SK-N-SH treated with all-trans-retinoic acid at 6 μM for 48 hours (cell line): ENCODE data around the gene GDF9.

Source experiments
- ATAC-seq: fragments of 200-7000 bp; cut with Tn5 transposase; 3 replicates; pipeline ENCODE4 v1.9.1; 2020; ENCODE audit warnings: mild to moderate bottlenecking, moderate library complexity
- ARNTL ChIP-seq: fragments of 450-650 bp; formaldehyde crosslinking; IDR thresholded peaks from 2 replicates; pipeline ENCODE4 v1.5.0; 2020; ENCODE audit warnings: low read depth, mild to moderate bottlenecking, moderate library complexity, borderline replicate concordance
- BACH2 ChIP-seq: fragments of 250-450 bp; sonication (Bioruptor Pico); IDR thresholded peaks from 2 replicates; pipeline ENCODE4 v1.9.0; 2021; ENCODE audit warnings: mild to moderate bottlenecking, borderline replicate concordance
- CREB5 ChIP-seq: fragments of 250-450 bp; sonication (Bioruptor Pico); IDR thresholded peaks from 2 replicates; pipeline ENCODE4 v1.5.1; 2020; ENCODE audit warnings: low read depth, mild to moderate bottlenecking, moderate library complexity
- CSDC2 ChIP-seq: fragments of 250-450 bp; sonication (Bioruptor Pico); IDR thresholded peaks from 2 replicates; pipeline ENCODE4 v1.5.0; 2020; ENCODE audit warnings: mild to moderate bottlenecking, moderate library complexity
- ESRRG ChIP-seq: fragments of 250-450 bp; sonication (Bioruptor Pico); IDR thresholded peaks from 2 replicates; pipeline ENCODE4 v1.6.1; 2021; ENCODE audit warnings: mild to moderate bottlenecking
- GLIS3 ChIP-seq: fragments of 250-450 bp; sonication (Bioruptor Pico); IDR thresholded peaks from 2 replicates; pipeline ENCODE4 v1.5.0; 2020; ENCODE audit warnings: mild to moderate bottlenecking, moderate library complexity
- ISL1 ChIP-seq: fragments of 250-450 bp; sonication (Bioruptor Pico); IDR thresholded peaks from 2 replicates; pipeline ENCODE4 v2.1.2; 2022; ENCODE audit warnings: mild to moderate bottlenecking, moderate library complexity
- OSR1 ChIP-seq: fragments of 250-450 bp; sonication (Bioruptor Pico); IDR thresholded peaks from 2 replicates; pipeline ENCODE4 v1.8.0; 2022; ENCODE audit warnings: moderate library complexity, mild to moderate bottlenecking, inconsistent platforms
- PPARA ChIP-seq: fragments of 250-450 bp; sonication (Bioruptor Pico); IDR thresholded peaks from 2 replicates; pipeline ENCODE4 v1.5.0; 2020; ENCODE audit warnings: mild to moderate bottlenecking, borderline replicate concordance
- RARB ChIP-seq: fragments of 250-450 bp; sonication (Bioruptor Pico); IDR thresholded peaks from 2 replicates; pipeline ENCODE4 v1.8.0; 2021; ENCODE audit warnings: mild to moderate bottlenecking, moderate library complexity
- SNAI2 ChIP-seq: fragments of 250-450 bp; sonication (Bioruptor Pico); IDR thresholded peaks from 2 replicates; pipeline ENCODE4 v1.5.0; 2020; ENCODE audit warnings: mild to moderate bottlenecking, moderate library complexity
- TCF4 ChIP-seq: fragments of 250-450 bp; sonication (Bioruptor Pico); IDR thresholded peaks from 2 replicates; pipeline ENCODE4 v1.8.0; 2021; ENCODE audit warnings: mild to moderate bottlenecking, moderate library complexity, borderline replicate concordance
- TOX ChIP-seq: fragments of 250-450 bp; sonication (Bioruptor Pico); IDR thresholded peaks from 2 replicates; pipeline ENCODE4 v1.8.0; 2021; ENCODE audit warnings: mild to moderate bottlenecking, moderate library complexity, borderline replicate concordance
- TSHZ2 ChIP-seq: fragments of 250-450 bp; sonication (Bioruptor Pico); IDR thresholded peaks from 2 replicates; pipeline ENCODE4 v1.5.0; 2020; ENCODE audit warnings: mild to moderate bottlenecking, moderate library complexity
- ZC3H10 ChIP-seq: fragments of 250-450 bp; sonication (Bioruptor Pico); IDR thresholded peaks from 2 replicates; pipeline ENCODE4 v1.5.1; 2021; ENCODE audit warnings: mild to moderate bottlenecking, moderate library complexity
- ZFP3 ChIP-seq: fragments of 250-450 bp; sonication (Bioruptor Pico); IDR thresholded peaks from 2 replicates; pipeline ENCODE4 v1.5.0; 2020; ENCODE audit warnings: mild to moderate bottlenecking, moderate library complexity
- ZNF565 ChIP-seq: fragments of 450-650 bp; formaldehyde crosslinking; conservative IDR thresholded peaks from 2 replicates; pipeline ENCODE4 v1.5.0; 2020; ENCODE audit warnings: low read depth, mild to moderate bottlenecking, moderate library complexity
- ZNF8 ChIP-seq: fragments of 450-650 bp; formaldehyde crosslinking; IDR thresholded peaks from 2 replicates; pipeline ENCODE4 v1.5.0; 2020; ENCODE audit warnings: mild to moderate bottlenecking, moderate library complexity
- TF ChIP-seq, protein P1 (sequence below): fragments of 250-450 bp; sonication (Bioruptor Pico); IDR thresholded peaks from 2 replicates; pipeline ENCODE4 v1.5.1; 2021; ENCODE audit warnings: mild to moderate bottlenecking, moderate library complexity
- TF ChIP-seq, protein P2 (sequence below): fragments of 250-450 bp; sonication (Bioruptor Pico); IDR thresholded peaks from 2 replicates; pipeline ENCODE4 v1.8.0; 2021; ENCODE audit warnings: low read depth, mild to moderate bottlenecking, moderate library complexity, borderline replicate concordance
- TF ChIP-seq, protein P3 (sequence below): fragments of 250-450 bp; sonication (Bioruptor Pico); IDR thresholded peaks from 2 replicates; pipeline ENCODE4 v1.8.0; 2020; ENCODE audit warnings: mild to moderate bottlenecking, moderate library complexity, borderline replicate concordance

The GDF9 gene

DNA sequence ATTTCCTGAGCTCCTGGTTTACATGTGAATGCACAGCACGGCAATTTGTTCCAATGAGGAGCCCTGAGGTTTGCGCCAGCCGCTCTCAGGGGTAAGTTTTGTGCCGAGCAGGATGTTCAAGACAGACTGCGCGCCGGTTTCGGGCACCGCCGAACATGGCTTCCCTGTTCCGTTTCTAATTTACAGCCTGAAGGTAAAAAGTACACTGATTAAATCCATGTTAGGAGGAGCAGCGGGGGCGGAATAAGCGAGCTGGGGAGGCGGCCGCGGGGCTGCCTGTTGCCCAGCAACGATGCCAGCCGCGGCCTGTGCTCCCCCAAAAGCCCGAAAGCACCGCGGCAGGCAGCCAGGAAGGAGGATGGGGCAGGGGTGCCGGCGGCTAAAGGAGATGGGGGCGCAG lies 46.8 kb downstream of the GDF9 start:
- TF ChIP-seq ISL1 (CRISPR knock-in tag) (no peak), BACH2 (no peak), TCF4 (CRISPR knock-in tag) (no peak), ZNF8 (no peak), OSR1 (CRISPR knock-in tag) (no peak), CSDC2 (CRISPR knock-in tag) (no peak), ZC3H10 (CRISPR knock-in tag) (no peak), GLIS3 (CRISPR knock-in tag) (no peak), TSHZ2 (CRISPR knock-in tag) (no peak), CREB5 (CRISPR knock-in tag) (no peak)
- TF ChIP-seq, protein P1, sequence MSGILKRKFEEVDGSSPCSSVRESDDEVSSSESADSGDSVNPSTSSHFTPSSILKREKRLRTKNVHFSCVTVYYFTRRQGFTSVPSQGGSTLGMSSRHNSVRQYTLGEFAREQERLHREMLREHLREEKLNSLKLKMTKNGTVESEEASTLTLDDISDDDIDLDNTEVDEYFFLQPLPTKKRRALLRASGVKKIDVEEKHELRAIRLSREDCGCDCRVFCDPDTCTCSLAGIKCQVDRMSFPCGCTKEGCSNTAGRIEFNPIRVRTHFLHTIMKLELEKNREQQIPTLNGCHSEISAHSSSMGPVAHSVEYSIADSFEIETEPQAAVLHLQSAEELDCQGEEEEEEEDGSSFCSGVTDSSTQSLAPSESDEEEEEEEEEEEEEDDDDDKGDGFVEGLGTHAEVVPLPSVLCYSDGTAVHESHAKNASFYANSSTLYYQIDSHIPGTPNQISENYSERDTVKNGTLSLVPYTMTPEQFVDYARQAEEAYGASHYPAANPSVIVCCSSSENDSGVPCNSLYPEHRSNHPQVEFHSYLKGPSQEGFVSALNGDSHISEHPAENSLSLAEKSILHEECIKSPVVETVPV (CRISPR knock-in tag), result no peak
- no peak for ATAC-seq

DNA sequence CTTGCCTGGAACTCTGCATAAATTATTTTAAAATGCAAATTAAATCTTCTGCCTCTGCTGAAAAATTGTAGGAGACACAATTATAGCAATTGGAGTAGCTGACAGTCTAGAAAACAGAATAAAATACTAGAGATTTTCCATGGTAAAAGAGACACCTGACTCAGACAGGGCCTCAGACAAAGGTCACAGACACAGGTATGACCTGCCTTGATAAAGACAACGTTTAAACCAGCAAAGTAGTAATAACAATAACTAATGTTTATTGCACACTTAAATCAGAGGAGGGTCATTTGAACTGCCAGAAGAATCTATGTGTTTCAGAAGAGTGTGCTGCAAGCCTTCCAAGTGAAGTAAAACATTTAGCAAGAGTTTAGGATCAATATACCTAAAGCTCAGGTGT lies 49.3 kb downstream of the GDF9 start:
- no peak for ATAC-seq
- no peak for TF ChIP-seq ZC3H10 (CRISPR knock-in tag)
- no peak for TF ChIP-seq CREB5 (CRISPR knock-in tag)
- no peak for TF ChIP-seq PPARA (CRISPR knock-in tag)
- TF ChIP-seq, protein P1 (CRISPR knock-in tag), result no peak
- TF ChIP-seq TCF4 (CRISPR knock-in tag), result no peak
- no peak for TF ChIP-seq ISL1 (CRISPR knock-in tag)
- no peak for TF ChIP-seq CSDC2 (CRISPR knock-in tag)
- TF ChIP-seq, protein P2, sequence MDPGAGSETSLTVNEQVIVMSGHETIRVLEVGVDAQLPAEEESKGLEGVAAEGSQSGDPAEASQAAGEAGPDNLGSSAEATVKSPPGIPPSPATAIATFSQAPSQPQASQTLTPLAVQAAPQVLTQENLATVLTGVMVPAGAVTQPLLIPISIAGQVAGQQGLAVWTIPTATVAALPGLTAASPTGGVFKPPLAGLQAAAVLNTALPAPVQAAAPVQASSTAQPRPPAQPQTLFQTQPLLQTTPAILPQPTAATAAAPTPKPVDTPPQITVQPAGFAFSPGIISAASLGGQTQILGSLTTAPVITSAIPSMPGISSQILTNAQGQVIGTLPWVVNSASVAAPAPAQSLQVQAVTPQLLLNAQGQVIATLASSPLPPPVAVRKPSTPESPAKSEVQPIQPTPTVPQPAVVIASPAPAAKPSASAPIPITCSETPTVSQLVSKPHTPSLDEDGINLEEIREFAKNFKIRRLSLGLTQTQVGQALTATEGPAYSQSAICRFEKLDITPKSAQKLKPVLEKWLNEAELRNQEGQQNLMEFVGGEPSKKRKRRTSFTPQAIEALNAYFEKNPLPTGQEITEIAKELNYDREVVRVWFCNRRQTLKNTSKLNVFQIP, result no peak
- no peak for TF ChIP-seq ARNTL (CRISPR knock-in tag)
- no peak for TF ChIP-seq SNAI2 (CRISPR knock-in tag)
- no peak for TF ChIP-seq RARB (CRISPR knock-in tag)
- TF ChIP-seq, protein P3, sequence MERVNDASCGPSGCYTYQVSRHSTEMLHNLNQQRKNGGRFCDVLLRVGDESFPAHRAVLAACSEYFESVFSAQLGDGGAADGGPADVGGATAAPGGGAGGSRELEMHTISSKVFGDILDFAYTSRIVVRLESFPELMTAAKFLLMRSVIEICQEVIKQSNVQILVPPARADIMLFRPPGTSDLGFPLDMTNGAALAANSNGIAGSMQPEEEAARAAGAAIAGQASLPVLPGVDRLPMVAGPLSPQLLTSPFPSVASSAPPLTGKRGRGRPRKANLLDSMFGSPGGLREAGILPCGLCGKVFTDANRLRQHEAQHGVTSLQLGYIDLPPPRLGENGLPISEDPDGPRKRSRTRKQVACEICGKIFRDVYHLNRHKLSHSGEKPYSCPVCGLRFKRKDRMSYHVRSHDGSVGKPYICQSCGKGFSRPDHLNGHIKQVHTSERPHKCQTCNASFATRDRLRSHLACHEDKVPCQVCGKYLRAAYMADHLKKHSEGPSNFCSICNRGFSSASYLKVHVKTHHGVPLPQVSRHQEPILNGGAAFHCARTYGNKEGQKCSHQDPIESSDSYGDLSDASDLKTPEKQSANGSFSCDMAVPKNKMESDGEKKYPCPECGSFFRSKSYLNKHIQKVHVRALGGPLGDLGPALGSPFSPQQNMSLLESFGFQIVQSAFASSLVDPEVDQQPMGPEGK, result no peak
- TF ChIP-seq ESRRG (CRISPR knock-in tag), result no peak

DNA sequence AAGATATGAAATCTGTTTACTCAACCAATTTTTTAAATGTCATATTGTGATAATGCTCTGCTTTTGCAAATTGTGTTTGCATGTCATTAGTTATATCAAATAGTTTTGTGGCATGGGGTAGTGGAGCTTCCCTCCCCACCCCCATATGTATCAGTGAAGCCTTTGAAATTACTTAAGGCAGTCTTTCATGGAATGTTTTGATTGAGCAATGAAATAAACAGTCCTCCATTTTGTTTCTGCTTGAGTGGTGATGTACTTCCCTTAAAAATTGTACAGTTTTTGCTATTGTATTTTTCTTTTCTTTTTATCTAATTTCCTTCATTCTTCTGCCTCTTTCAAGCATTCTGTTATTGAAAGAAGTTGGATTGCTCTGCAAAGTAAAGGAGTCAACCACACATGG lies 49.7 kb downstream of the GDF9 start:
- TF ChIP-seq OSR1 (CRISPR knock-in tag) (no peak), ZFP3 (CRISPR knock-in tag) (no peak), PPARA (CRISPR knock-in tag) (no peak), TOX (CRISPR knock-in tag) (no peak), ISL1 (CRISPR knock-in tag) (no peak), ZNF565 (CRISPR knock-in tag) (no peak)
- TF ChIP-seq, protein P2, result no peak
- no peak for ATAC-seq
